Fibroblast of villous mesenchyme (primary cell): ENCODE results near the gene ZFP57. TPM values are rescaled to one million over a fixed set of nuclear protein-coding genes. Genes with fewer than 3 reads are reported as not detected.
"Not testable (repeated sequence)": the region's sequence is repeated elsewhere in the genome, so short reads cannot be mapped to it uniquely, and the experiment has no call there.

Experiments used
- DNase-seq: peaks from one replicate; pipeline ENCODE4 v3.0.0-alpha.2; 2010; ENCODE audit warnings: low read depth
- H3K4me3 ChIP-seq: 2 replicates; pipeline ENCODE4 v1.5.1; 2011; ENCODE audit warnings: low read depth, mild to moderate bottlenecking, low read length
- CTCF ChIP-seq: IDR thresholded peaks from 2 replicates; pipeline ENCODE4 v1.5.1; 2012; ENCODE audit warnings: low read depth, mild to moderate bottlenecking, low read length; ENCODE audit not compliant: insufficient read depth
- total RNA-seq: library from RNA; depleted of rRNA; stranded (reverse); fragments of >200 nt; gene quantifications from 2 replicates; pipeline ENCODE4 v1.2.3, GENCODE V29; 2012

ZFP57 gene
- total RNA-seq, 1 donor, result not detected

- DNase-seq, result no peak
- TF ChIP-seq CTCF, result no peak
Measured at GRCh38 chr6:29676981-29677601, 3.9 kb downstream of the ZFP57 start.

GRCh38 chr6:29675561-29675960 is 5.4 kb downstream of the ZFP57 start:
- TF ChIP-seq CTCF, result no peak
- H3K4me3 ChIP-seq, result no peak overlapping the region
- no peak for DNase-seq

More at GRCh38 chr6:29676981-29677601, 3.9 kb downstream of the ZFP57 start:
- H3K4me3 ChIP-seq, result no peak overlapping the region

- no peak for DNase-seq
- no peak overlapping the region for H3K4me3 ChIP-seq
Measured at GRCh38 chr6:29674008-29674407, 6.9 kb downstream of the ZFP57 start.

GRCh38 chr6:29673161-29673560 is 7.8 kb downstream of the ZFP57 start:
- no peak overlapping the region for H3K4me3 ChIP-seq
- DNase-seq, result no peak
- no peak for TF ChIP-seq CTCF

More at GRCh38 chr6:29674008-29674407, 6.9 kb downstream of the ZFP57 start:
- no peak for TF ChIP-seq CTCF

- H3K4me3 ChIP-seq, DNase-seq: not testable (repeated sequence)
Measured at GRCh38 chr6:29672116-29672515, 8.8 kb downstream of the ZFP57 start.

GRCh38 chr6:29671026-29671425 is 9.9 kb downstream of the ZFP57 start:
- no peak overlapping the region for H3K4me3 ChIP-seq
- TF ChIP-seq CTCF, result no peak
- DNase-seq, result no peak

- no peak for DNase-seq
- no peak overlapping the region for H3K4me3 ChIP-seq
- TF ChIP-seq CTCF, result no peak
Measured at GRCh38 chr6:29667158-29667557, 13.8 kb downstream of the ZFP57 start.
